GM21447 (cell line): Measurements from ENCODE around the gene ESPNL.

Experiments used
- ATAC-seq: cut with Tn5 transposase; IDR thresholded peaks from one replicate; pipeline ENCODE4 v1.9.1; 2021; ENCODE audit not compliant: unreplicated experiment

ESPNL gene

GRCh38 chr2:238155761-238156694 lies 55.9 kb downstream of the ESPNL start:
- no peak for ATAC-seq

- no peak for ATAC-seq
Measured at GRCh38 chr2:238157506-238158017, 57.4 kb downstream of the ESPNL start.

GRCh38 chr2:238158018-238158508 lies 57.9 kb downstream of the ESPNL start:
- no peak for ATAC-seq

- ATAC-seq: peak; percentile 56
Measured at GRCh38 chr2:238158509-238159070, 58.5 kb downstream of the ESPNL start, which contains the start of gene ERFE. ERFE (plus strand) TSS chr2:238158970; CDS start chr2:238159008, 38 bp downstream.

GRCh38 chr2:238159071-238159539 lies 59.0 kb downstream of the ESPNL start:
- no peak for ATAC-seq

- no peak for ATAC-seq
Measured at GRCh38 chr2:238159661-238160205, 59.6 kb downstream of the ESPNL start.

- ATAC-seq: no peak
Measured at GRCh38 chr2:238160206-238161129, 60.3 kb downstream of the ESPNL start.

- no peak for ATAC-seq
Measured at GRCh38 chr2:238161291-238162051, 61.3 kb downstream of the ESPNL start.

- no peak for ATAC-seq
Measured at GRCh38 chr2:238162251-238162845, 62.2 kb downstream of the ESPNL start.

- no peak for ATAC-seq
Measured at GRCh38 chr2:238162846-238163441, 62.8 kb downstream of the ESPNL start.

GRCh38 chr2:238163481-238164198 lies 63.5 kb downstream of the ESPNL start:
- ATAC-seq: no peak

GRCh38 chr2:238164906-238165287 lies 64.8 kb downstream of the ESPNL start:
- no peak for ATAC-seq

- ATAC-seq: no peak
Measured at GRCh38 chr2:238165288-238165921, 65.3 kb downstream of the ESPNL start.

GRCh38 chr2:238166391-238167343 lies 66.5 kb downstream of the ESPNL start:
- no peak for ATAC-seq

- ATAC-seq: no peak
Measured at GRCh38 chr2:238167344-238167715, 67.2 kb downstream of the ESPNL start.

- ATAC-seq: no peak
Measured at GRCh38 chr2:238167761-238168160, 67.6 kb downstream of the ESPNL start.
